ENCODE results near the gene OIT3. TPM values are rescaled to one million over a fixed set of nuclear protein-coding genes. Genes with fewer than 3 reads are reported as not detected.

The OIT3 gene
- total and polyA plus RNA-seq, 2 donors (not counting 3 experiments of a cell fraction or from before 2014, with no cell fraction given) = 0.15 TPM; not detected in 1

DNA sequence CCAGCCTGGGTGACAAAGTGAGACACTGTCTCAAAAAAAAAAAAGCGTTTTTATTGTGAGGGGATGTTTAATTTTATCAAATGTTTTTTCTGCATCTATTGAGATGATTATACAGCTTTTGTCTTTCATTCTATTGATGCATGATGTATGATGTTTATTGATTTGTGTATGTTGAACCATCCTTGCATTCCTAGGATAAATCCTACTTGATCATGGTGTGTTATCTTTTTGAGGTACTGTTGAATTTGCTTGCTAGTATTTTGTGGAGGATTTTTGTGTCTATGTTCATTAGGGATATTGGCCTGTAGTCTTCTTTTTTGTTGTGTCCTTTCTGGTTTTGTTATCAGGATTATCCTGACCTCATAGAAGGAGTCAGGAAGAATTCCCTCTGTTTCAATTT lies 83.3 kb downstream of the OIT3 start:
- Histone ChIP-seq H3K27me3 (ENCODE audit: control insufficient read depth in 2 of 2, insufficient read depth in 2 of 2, low read length in 2 of 2) (peaks cover 0 to 1% of the 10 kb centered on the region in 2 experiments), H3K4me3 (replicated peaks in 1 of 3; ENCODE audit: insufficient read depth in 1 of 3, low read depth in 1 of 3, low read length in 3 of 3) (no peak overlapping the region), H3K9ac (replicated peaks; ENCODE audit: extremely low read depth, insufficient read depth, low read length) (no peak overlapping the region), H3K27ac (ENCODE audit: insufficient read depth, low read depth, low read length) (no peak overlapping the region), H3K36me3 (ENCODE audit: control insufficient read depth in 2 of 2, extremely low read depth in 1 of 2, insufficient read depth in 2 of 2, low read length in 2 of 2) (no peaks in the 10 kb centered on the region), H3K9me3 (replicated peaks; ENCODE audit: control insufficient read depth, insufficient read depth, low read length) (no peaks in the 10 kb centered on the region), H3K79me2 (ENCODE audit: control insufficient read depth, insufficient read depth, low read length) (no peaks in the 10 kb centered on the region), H3K4me2 (ENCODE audit: insufficient read depth, low read length) (no peak overlapping the region), H3K9me1 (replicated peaks; ENCODE audit: control insufficient read depth, extremely low read depth, insufficient read depth, low read length) (no peaks in the 10 kb centered on the region), H3K4me1 (ENCODE audit: control insufficient read depth, extremely low read depth, insufficient read depth, low read length) (no peaks in the 10 kb centered on the region), H2AFZ (ENCODE audit: low read depth, low read length) (no peak overlapping the region), H4K20me1 (replicated peaks; ENCODE audit: control insufficient read depth, extremely low read depth, insufficient read depth, low read length) (no peaks in the 10 kb centered on the region)
- no peak for TF ChIP-seq POLR2AphosphoS5 (IDR thresholded peaks at IDR 0.05; ENCODE audit: insufficient read depth, low read depth, low read length)
- TF ChIP-seq, protein P1, sequence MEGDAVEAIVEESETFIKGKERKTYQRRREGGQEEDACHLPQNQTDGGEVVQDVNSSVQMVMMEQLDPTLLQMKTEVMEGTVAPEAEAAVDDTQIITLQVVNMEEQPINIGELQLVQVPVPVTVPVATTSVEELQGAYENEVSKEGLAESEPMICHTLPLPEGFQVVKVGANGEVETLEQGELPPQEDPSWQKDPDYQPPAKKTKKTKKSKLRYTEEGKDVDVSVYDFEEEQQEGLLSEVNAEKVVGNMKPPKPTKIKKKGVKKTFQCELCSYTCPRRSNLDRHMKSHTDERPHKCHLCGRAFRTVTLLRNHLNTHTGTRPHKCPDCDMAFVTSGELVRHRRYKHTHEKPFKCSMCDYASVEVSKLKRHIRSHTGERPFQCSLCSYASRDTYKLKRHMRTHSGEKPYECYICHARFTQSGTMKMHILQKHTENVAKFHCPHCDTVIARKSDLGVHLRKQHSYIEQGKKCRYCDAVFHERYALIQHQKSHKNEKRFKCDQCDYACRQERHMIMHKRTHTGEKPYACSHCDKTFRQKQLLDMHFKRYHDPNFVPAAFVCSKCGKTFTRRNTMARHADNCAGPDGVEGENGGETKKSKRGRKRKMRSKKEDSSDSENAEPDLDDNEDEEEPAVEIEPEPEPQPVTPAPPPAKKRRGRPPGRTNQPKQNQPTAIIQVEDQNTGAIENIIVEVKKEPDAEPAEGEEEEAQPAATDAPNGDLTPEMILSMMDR (IDR thresholded peaks at IDR 0.05; ENCODE audit: extremely low read depth in 1 of 2, insufficient read depth in 1 of 2, low read depth in 1 of 2, low read length in 2 of 2) = no peak
- TF ChIP-seq EZH2 (IDR thresholded peaks at IDR 0.05; ENCODE audit: borderline replicate concordance, low read depth, low read length, severe bottlenecking) = no peak
- TF ChIP-seq MYC (IDR thresholded peaks at IDR 0.05; ENCODE audit: low read depth, low read length) = no peak
- no peak for TF ChIP-seq JUN (IDR thresholded peaks at IDR 0.05; ENCODE audit: borderline replicate concordance, insufficient read depth, insufficient read length, low read depth)
- TF ChIP-seq POLR2A (IDR thresholded peaks at IDR 0.05; ENCODE audit: low read depth, low read length) = no peak
- no peak for TF ChIP-seq FOS (IDR thresholded peaks at IDR 0.05; ENCODE audit: borderline replicate concordance, insufficient read depth, low read length)
- TF ChIP-seq, protein P2, sequence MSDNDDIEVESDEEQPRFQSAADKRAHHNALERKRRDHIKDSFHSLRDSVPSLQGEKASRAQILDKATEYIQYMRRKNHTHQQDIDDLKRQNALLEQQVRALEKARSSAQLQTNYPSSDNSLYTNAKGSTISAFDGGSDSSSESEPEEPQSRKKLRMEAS (IDR thresholded peaks at IDR 0.05; ENCODE audit: insufficient read depth, insufficient read length) = no peak
- TF ChIP-seq GATA2 (IDR thresholded peaks at IDR 0.05; ENCODE audit: insufficient read depth, insufficient read length, low read depth, low read length) = no peak
- DNase-seq (ENCODE audit: low read depth, low spot score) (no peak), FAIRE-seq (peak; percentile 4)
- ChIA-PET CTCF (interaction anchor here (1.3 kb wide), 1 partner anchor 85 kb away, joined by 3 read pairs; no protein-coding TSS in a partner anchor), POLR2A (no interaction called here)
- intact Hi-C loops (cut with micrococcal nuclease) (no loop called here), dilution Hi-C loops (cut with MboI; ENCODE audit: extremely low pct_ligation_motif_present, low sequenced_read_pairs) (no loop called here)
- no TSS peak for BruUV-seq (replicated peaks)

Data from endothelial cell of umbilical vein (primary cell).